Heart left ventricle (tissue), 16 donors: ENCODE data around the gene TGFBR1. TPM values are rescaled to one million over a fixed set of nuclear protein-coding genes. Genes with fewer than 3 reads are reported as not detected.

Experiments
- ATAC-seq, 4 donors: fragments of 200-7000 bp; cut with Tn5 transposase; one replicate each; pipeline ENCODE4 v1.9.1; 2020 to 2022; ENCODE audit warnings: moderate library complexity in 4 of 4, mild to moderate bottlenecking in 3 of 4, moderate number of reproducible peaks in 1 of 4
- DNase-seq, 5 donors: peaks; one replicate each; pipeline ENCODE4 v3.0.0-alpha.2; 2020
- H3K27ac ChIP-seq, 12 donors: fragments of 200-600 bp; sonication (generic) in 4 of 12; one replicate each; pipeline versions ENCODE4 v1.5.0 to v1.8.0; 2016 to 2022; ENCODE audit warnings: mild to moderate bottlenecking in 2 of 12
- H3K27me3 ChIP-seq, 9 donors: fragments of 200-600 bp; sonication (generic) in 2 of 9; one replicate each; pipeline versions ENCODE4 v1.5.1 to v1.8.0; 2016 to 2022; ENCODE audit warnings: mild to moderate bottlenecking in 3 of 9
- H3K36me3 ChIP-seq, 9 donors: fragments of 200-600 bp; sonication (generic) in 2 of 9; one replicate each; pipeline versions ENCODE4 v1.5.0 to v1.8.0; 2018 to 2022; ENCODE audit warnings: mild to moderate bottlenecking in 2 of 9
- H3K4me1 ChIP-seq, 12 donors: fragments of 200-600 bp; sonication (generic) in 4 of 12; one replicate each; pipeline versions ENCODE4 v1.5.0 to v1.8.0; 2016 to 2022; ENCODE audit warnings: mild to moderate bottlenecking in 3 of 12
- H3K4me3 ChIP-seq, 12 donors: fragments of 200-600 bp; sonication (generic) in 4 of 12; one replicate each; pipeline versions ENCODE4 v1.5.0 to v1.8.0; 2017 to 2022; ENCODE audit warnings: mild to moderate bottlenecking in 9 of 12, moderate library complexity in 4 of 12
- H3K9me3 ChIP-seq, 12 donors: fragments of 200-600 bp; sonication (generic) in 4 of 12; one replicate each; pipeline versions ENCODE4 v1.5.0 to v1.8.0; 2016 to 2022; ENCODE audit warnings: mild to moderate bottlenecking in 1 of 12
- CTCF ChIP-seq, 12 donors: fragments of 200-600 bp; sonication (generic) in 4 of 12; IDR thresholded peaks; one replicate each; pipeline versions ENCODE4 v1.5.0 to v1.8.0; 2018 to 2022; ENCODE audit warnings: antibody characterized with exemption in 12 of 12, mild to moderate bottlenecking in 5 of 12
- POLR2A ChIP-seq, 2 donors: fragments of 450-650 bp; IDR thresholded peaks; one replicate each; pipeline ENCODE4 v1.6.1; 2017; ENCODE audit warnings: antibody characterized with exemption in 2 of 2, mild to moderate bottlenecking in 2 of 2, moderate library complexity in 2 of 2
- WGBS, 4 donors: extraction: QIAGEN DNeasy Blood & Tissue Kit in 2 of 4; methylation state at CpG; one replicate each; pipeline versions ENCODE4 v1.1.5 to v1.1.7; 2013 to 2018; 5-methylcytosine and 5-hydroxymethylcytosine counted together
- intact Hi-C, 10 donors: fragments of 100-400 bp; cut with DNase I; formaldehyde crosslinking; loops; one replicate each; pipeline versions ENCODE4 v1.11.1 to v1.14.2; 2022
- long read RNA-seq, 3 donors: library from polyadenylated mRNA; unstranded; transcript quantifications; one replicate each; pipeline ENCODE4 v2.0.0, GENCODE V29; 2020 to 2021
- polyA plus RNA-seq, 2 donors: library from polyadenylated mRNA; stranded (reverse); fragments of 200-250 nt; gene quantifications; one replicate each; pipeline ENCODE4 v1.2.3, GENCODE V29; 2013
- total RNA-seq, 9 donors: library from RNA; depleted of rRNA in 2 of 9; stranded (reverse); fragments of >200 nt in 2 of 9; fragmentation: NEBNext Ultra II Directional in 3 of 9; extraction: Animal tissue kit (Norgen Biotek cat#: 25700) in 3 of 9; gene quantifications; one replicate each; pipeline versions ENCODE4 v1.1.0 to v1.2.4, GENCODE V29; 2016 to 2023
- donor health status: ischemic (EF 13 %, LVEDD 7.1; RV severe dilation, severe dysfunction).
- donor health status: healthy with polysubstance abuse.
- donor health status: DM: no; HTN: yes; CAD: no.
- donor health status: DM: no; HTN: no; CAD: no.
- donor health status: ischemic (EF 25% LVEDD 6.9; RV normal size, moderate dysfunction).
- donor health status: ischemic (EF 25% LVEDD 5.7; RV mildly dilated, moderate dysfunction).
- donor health status: healthy.
- donor health status: DM: yes; HTN: yes; CAD: no.
- donor health status: ischemic (EF 35%, LVEDD 5.7; RV mildly dilated, moderate dysfunction).
- donor health status: nonischemic (EF 11% LVEDD 7.7; RV severe dilation, severe dysfunction).
- donor health status: DM: yes; HTN: yes; CAD: no.
- donor health status: PGD.
- donor health status: ischemic (EF 29% LVEDD 5.4; RV normal size, mild dysfunction).
- donor health status: nonischemic (EF 23%, LVEDD 6.1; RV moderate dilation, normal function).

Gene TGFBR1
- total RNA-seq (10 to 100 TPM in 8 of 9 donors, 1 to 10 TPM in 1; 8.5 to 41.0 (median 14.7) TPM), polyA plus RNA-seq (1 to 10 TPM; 3.8 to 7.6 TPM)
- long read RNA-seq, donor 1, full-length matches to known transcripts, result 20 of 24 reads
- long read RNA-seq, donor 1, partial matches to known transcripts, result 0 of 24 reads
- long read RNA-seq, donor 1, other reads (novel, unspliced or antisense), result 4 of 24 reads
- long read RNA-seq, donor 2, result 0 reads
- long read RNA-seq, donor 3, full-length matches to known transcripts, result 23 of 29 reads
- long read RNA-seq, donor 3, partial matches to known transcripts, result 1 of 29 reads
- long read RNA-seq, donor 3, other reads (novel, unspliced or antisense), result 5 of 29 reads

GRCh38 chr9:99104459-99105151 is at the start of gene TGFBR1:
TGFBR1 (plus strand) TSS chr9:99105113; CDS start chr9:99105206, 93 bp downstream.
- Histone ChIP-seq H3K9me3 (peaks cover 0 to 3% (median 0%) of the 10 kb centered on the region in 12 donors), H3K4me3 (peak within 1 kb of the TSS; percentile 63 to 98 (median 88)), H3K27me3 (no peaks in the 10 kb centered on the region), H3K36me3 (no peaks in the 10 kb centered on the region), H3K27ac (peak within 1 kb of the TSS; percentile 73 to 93 (median 90)), H3K4me1 (peaks cover 0 to 54% (median 39%) of the 10 kb centered on the region in 12 donors)
- ATAC-seq (peak; percentile 89 to 96 (median 93)), DNase-seq (peak; percentile 94 to 98 (median 96))
- intact Hi-C loops, result loop anchor here in 2 of 10 donors (5.0 to 10.0 kb wide), 2 partner anchors 100 to 118 kb away; partner anchors contain the start of genes ALG2 (in 1 of the 2) and SEC61B (in 1 of the 2)
- 0 to 1% (median 0%) methylated on average over 18 to 60 of the region's 60 CpGs for WGBS, 4 donors
- TF ChIP-seq CTCF (IDR thresholded peaks at IDR 0.05) (peak in 4 of 12 donors; percentile 5 to 31 (median 24)), POLR2A (IDR thresholded peaks at IDR 0.05) (peak; percentile 72 to 91)

- H3K4me1 ChIP-seq, result peaks cover 0 to 71% (median 15%) of the 10 kb centered on the region in 12 donors
- no peaks in the 10 kb centered on the region for H3K27me3 ChIP-seq
- ATAC-seq, result no peak
- H3K9me3 ChIP-seq, result no peaks in the 10 kb centered on the region
- no peak overlapping the region for H3K27ac ChIP-seq
- no peak overlapping the region for H3K4me3 ChIP-seq
- no peak for DNase-seq
- no peak for TF ChIP-seq POLR2A (IDR thresholded peaks at IDR 0.05)
- TF ChIP-seq CTCF (IDR thresholded peaks at IDR 0.05), result no peak
- intact Hi-C loops, result no loop called here
- H3K36me3 ChIP-seq, result peaks cover 0 to 98% (median 35%) of the 10 kb centered on the region in 9 donors
- WGBS, 4 donors, result 94 to 100% (median 96%) methylated on average over 1 of the region's 1 CpG
These were observed 49.5 kb upstream of the TGFBR1 start for GRCh38 chr9:99055384-99055783.

- Histone ChIP-seq H3K4me1 (peaks cover 0 to 75% (median 12%) of the 10 kb centered on the region in 12 donors), H3K9me3 (no peaks in the 10 kb centered on the region), H3K36me3 (peaks cover 0 to 98% (median 35%) of the 10 kb centered on the region in 9 donors), H3K27ac (peak overlapping the region in 1 of 12 donors; percentile 28), H3K27me3 (no peaks in the 10 kb centered on the region), H3K4me3 (no peak overlapping the region)
- intact Hi-C loops, result no loop called here
- WGBS, 4 donors, result 91 to 99% (median 97%) methylated on average over 6 of the region's 6 CpGs
- no peak for TF ChIP-seq POLR2A (IDR thresholded peaks at IDR 0.05)
- TF ChIP-seq CTCF (IDR thresholded peaks at IDR 0.05), result no peak
- no peak for DNase-seq
- no peak for ATAC-seq
These were observed 48.7 kb upstream of the TGFBR1 start for GRCh38 chr9:99056186-99056585.
